Esophagus muscularis mucosa (tissue), 3 donors: Measurements from ENCODE around the gene SERPINA10.

ENCODE experiments used
- CTCF ChIP-seq, 3 experiments: fragments of 200-600 bp in 2 of 3; fragments of 450-650 bp in 1 of 3; sonication (generic) in 2 of 3; IDR thresholded peaks; one replicate each; pipeline ENCODE4 v1.5.1; 2017 to 2019; ENCODE audit warnings: antibody characterized with exemption in 3 of 3, mild to moderate bottlenecking in 2 of 3, moderate library complexity in 1 of 3
- POLR2A ChIP-seq: fragments of 450-650 bp; IDR thresholded peaks from one replicate; pipeline ENCODE4 v1.6.1; 2017; ENCODE audit warnings: antibody characterized with exemption, moderate library complexity, mild to moderate bottlenecking, low read depth

GRCh38 chr14:94330432-94330831, 37.4 kb upstream of the SERPINA10 start:
- TF ChIP-seq CTCF (IDR thresholded peaks at IDR 0.05): no peak
- TF ChIP-seq POLR2A: no peak
